Measurements from ENCODE around the gene DAPK1.

GRCh38 chr9:87685871-87686519 lies 188.3 kb downstream of the DAPK1 start:
- TF ChIP-seq CTCF (IDR thresholded peaks at IDR 0.05; ENCODE audit: low read depth, low read length, poor library complexity, severe bottlenecking) (no peak), EZH2phosphoT487 (IDR thresholded peaks at IDR 0.05; ENCODE audit: borderline replicate concordance, low read length) (no peak)
